Activated T-helper 9 cell treated with anti-CD3 and anti-CD28 coated beads, Interleukin-2, amount 50 U/mL, for 16 hours (primary cell): ENCODE results near the gene CFAP46.

Experiments
- DNase-seq: peaks from one replicate; pipeline ENCODE4 v3.0.0-alpha.2; 2020; ENCODE audit warnings: low read depth

The CFAP46 gene

GRCh38 chr10:132879408-132880127, 62.8 kb downstream of the CFAP46 start:
- no peak for DNase-seq

DNA sequence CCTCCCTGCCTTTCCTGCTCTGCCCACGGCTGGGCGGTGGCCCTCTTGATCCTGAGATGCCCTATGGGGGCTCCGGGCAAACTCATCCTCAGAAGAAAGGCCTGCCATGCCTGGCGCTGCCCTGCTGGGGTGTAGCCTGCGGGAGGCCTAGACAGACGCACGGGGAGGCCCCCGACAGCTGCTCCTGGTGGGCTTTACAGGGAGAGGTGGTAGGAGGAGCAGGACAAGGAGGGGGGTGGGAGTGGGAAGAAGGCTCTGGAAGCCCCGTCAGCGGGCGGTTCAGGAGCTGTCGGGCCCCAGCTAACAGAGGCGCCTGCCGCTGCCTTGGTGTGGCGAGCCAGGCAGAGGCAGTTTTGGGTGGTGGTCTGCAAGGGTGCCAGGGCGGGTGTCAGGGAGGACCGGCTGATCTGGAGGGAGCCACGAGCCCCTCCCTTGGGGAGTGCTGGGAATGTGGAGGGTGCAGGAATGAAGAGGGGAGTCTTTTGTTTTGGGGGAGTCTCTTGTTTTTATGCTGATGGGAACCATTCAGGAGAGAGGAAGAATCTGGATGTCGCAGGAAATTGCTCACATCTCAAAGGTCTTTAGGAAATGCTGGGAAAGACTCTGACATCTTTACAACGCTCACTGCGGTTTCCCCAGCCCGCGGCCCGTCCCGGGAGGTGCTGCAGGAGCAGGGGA, 63.5 kb downstream of the CFAP46 start:
- DNase-seq, result no peak

GRCh38 chr10:132878091-132878729, 64.2 kb downstream of the CFAP46 start:
- no peak for DNase-seq

DNA sequence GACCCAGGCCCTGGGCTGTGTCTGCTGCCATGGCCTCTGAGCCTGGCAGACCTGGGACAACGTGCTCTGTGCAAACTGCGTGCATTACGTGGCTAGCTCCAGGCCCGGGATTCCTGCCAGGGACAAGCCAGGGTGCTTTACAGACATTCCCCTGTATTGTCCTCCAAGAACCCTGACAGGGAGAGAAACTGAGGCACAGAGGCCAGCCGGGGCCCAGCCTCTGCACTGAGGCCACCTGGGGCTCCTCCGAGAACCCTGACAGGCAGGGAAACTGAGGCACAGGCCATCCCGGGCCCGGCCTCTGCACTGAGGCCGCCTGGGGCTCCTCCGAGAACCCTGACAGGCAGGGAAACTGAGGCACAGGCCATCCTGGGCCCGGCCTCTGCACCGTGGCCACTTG, 64.9 kb downstream of the CFAP46 start:
- DNase-seq, result no peak

- DNase-seq, result no peak
Observed at GRCh38 chr10:132876993-132877431, 65.4 kb downstream of the CFAP46 start.

DNA sequence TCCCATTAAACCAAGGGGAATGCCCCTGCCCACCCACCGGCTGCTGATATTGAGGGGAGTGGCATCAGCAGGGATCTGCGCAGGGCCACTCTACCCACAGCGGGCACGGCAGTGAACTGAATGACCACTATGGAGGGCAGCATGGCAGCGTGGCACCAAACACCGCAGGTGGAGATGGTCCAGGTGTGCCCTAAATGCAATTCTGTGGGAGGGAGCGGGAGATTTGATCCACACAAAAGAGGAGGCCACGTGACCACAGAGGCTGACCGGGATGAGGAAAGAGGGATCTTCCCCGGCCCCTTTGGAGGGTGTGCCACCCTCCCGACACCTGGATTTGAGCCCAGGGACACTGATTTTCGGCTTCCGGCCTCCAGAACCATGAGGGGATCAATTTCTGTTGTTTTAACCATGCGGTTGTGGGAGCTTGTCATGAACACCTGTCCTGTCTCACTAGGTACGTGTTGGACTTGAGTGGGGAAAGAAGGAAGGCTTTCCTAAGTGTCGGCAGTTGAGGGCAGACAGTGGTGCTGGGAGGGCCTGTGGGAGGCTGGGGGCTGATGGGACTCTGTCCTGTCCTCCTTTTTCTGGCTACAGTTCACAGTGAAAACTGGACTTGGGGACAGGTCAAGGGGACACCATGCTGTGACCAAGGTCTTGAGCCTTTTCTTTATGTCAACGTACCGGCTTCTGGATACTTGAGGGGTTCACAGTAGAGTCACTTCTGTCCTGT, 66.1 kb downstream of the CFAP46 start:
- no peak for DNase-seq

- no peak for DNase-seq
Observed at GRCh38 chr10:132875435-132875834, 66.9 kb downstream of the CFAP46 start.

DNA sequence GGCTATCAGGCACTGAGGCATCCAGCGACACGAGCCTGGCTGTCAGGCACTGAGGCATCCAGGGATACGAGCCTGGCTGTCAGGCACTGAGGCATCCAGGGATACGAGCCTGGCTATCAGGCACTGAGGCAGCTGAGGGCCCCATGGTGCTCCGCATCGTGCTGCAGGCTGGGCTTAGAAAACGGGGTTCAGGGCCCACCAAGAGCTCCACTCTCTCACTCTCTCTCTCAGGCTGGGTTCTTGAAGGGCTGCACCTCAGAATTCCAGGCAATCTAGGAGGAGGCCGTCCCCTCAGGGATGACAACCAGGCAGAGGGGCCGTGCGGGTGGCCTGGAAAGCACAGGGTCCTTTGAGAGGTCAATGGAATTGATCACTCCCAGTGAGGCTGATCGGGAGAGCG, 69.0 kb downstream of the CFAP46 start:
- DNase-seq, result no peak

DNA sequence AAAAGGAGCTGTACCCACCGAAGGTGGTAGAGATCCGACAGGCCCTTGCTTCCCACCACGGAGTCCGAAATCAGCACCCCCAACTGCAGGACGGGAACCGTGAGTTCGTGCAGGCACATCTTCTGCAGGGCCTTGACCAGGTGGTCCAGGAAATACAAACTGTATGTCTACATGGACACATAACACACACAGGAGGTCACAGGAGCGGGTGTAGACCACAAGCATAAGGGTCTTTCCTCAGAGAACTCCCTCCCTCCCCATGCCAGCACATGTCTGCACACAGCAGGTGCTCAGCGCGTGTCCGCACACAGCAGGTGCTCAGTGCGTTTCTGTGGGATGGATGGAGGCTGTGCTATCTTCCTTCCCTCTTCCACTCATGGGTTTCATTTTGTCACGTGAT, 69.7 kb downstream of the CFAP46 start:
- no peak for DNase-seq

- no peak for DNase-seq
Observed at GRCh38 chr10:132870426-132870825, 71.9 kb downstream of the CFAP46 start.

GRCh38 chr10:132869621-132870020, 72.7 kb downstream of the CFAP46 start:
- no peak for DNase-seq

- no peak for DNase-seq
Observed at GRCh38 chr10:132868995-132869394, 73.4 kb downstream of the CFAP46 start.

- DNase-seq, result no peak
Observed at GRCh38 chr10:132867801-132868644, 74.3 kb downstream of the CFAP46 start.

GRCh38 chr10:132866601-132867381, 75.6 kb downstream of the CFAP46 start:
- DNase-seq, result no peak

DNA sequence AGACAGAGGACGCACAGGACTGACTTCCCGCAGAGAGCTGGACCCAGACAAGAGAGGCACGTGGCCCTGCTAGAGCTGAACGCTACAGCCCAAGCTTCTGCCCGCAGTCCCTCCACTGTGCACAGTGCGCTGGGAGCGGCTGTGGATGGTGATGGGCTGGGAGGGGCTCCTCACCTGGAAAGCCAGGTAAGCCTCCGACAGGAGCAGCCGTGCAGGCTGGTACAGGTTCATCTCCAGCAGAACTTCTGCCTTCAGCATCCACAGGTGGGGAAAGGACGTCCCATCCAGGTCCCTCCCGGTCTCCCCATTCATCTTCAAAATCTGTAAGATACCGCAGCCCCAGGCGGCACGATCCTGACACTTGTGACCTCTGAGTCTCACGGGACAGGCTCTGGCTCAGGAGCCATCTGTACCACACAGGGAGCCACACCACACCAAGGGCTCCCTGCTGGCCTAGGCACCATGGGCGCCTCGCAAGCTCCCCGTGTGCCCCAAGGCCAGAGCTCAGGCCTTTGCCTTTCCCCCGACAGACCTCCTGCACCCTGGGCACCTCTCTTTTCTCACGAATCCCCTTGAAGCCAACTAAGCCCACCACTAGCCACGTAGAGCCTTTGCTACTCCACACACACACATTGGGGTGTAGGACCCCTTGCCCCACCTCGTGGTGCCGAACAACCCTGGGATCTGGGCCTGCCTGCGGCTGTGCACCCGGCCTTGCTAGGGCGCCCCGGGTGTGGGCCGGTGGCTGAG, 76.3 kb downstream of the CFAP46 start:
- DNase-seq, result no peak

DNA sequence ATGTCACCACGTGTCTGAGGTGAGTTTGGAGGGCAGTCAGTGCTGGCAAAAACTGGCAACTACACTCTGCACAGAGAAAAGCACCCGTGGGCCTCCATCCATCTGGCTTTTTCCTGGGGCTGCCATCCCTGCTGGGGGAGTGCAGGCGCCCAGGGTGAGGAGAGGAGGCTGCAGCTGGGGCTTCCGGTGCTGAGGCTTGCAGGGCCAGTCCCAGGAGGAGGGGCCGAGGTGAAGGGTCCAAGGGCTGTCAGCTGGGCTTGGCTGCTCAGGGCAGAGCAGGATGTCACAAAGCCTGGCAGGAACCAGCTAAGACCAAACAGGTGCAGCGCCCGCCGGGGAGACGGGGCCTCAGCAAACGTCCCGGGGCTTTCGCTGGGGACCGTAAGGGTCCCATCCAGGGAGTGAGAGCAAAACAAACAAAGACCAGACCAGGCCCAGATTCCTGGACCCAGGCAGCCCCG, 77.2 kb downstream of the CFAP46 start:
- DNase-seq, result no peak

- DNase-seq, result no peak
Observed at GRCh38 chr10:132862485-132863420, 79.6 kb downstream of the CFAP46 start.

DNA sequence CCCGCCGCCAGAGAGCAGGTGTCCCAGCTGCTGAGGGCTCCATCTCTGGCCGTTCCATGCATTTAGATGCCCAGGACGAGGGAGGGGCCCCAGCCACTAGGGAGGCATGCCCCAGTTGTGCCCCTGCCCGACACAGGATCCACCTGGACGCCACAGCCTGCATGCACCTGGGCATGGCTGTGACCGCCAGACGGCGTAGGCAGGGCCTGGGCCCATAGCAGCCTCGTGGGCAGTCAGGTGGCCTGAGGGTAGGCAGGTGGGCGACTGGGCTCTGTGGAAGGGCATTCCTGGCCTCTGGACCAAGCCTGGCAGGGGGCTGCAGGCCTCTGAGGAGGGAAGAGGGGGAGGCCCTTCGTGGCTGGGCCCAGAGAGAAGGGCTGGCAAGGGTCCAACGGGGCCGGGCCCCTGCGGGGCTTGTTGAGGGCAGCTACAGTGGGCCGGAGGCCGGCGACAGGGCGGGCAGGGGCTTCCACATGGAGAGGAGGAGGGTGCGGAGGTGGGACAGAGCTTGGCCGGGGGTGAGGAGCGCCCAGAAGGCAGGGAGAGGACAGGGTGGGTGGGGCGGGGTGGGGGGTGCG, 80.4 kb downstream of the CFAP46 start:
- DNase-seq, result no peak
